Epidermal melanocyte (primary cell): Measurements from ENCODE around the gene B4GALNT3.

Source experiments
- DNase-seq: peaks from one replicate; pipeline ENCODE4 v3.0.0; 2011; ENCODE audit warnings: low spot score; ENCODE audit not compliant: insufficient read length

Gene B4GALNT3

GRCh38 chr12:467591-467990 lies 7.9 kb downstream of the B4GALNT3 start:
- DNase-seq: no peak

DNA sequence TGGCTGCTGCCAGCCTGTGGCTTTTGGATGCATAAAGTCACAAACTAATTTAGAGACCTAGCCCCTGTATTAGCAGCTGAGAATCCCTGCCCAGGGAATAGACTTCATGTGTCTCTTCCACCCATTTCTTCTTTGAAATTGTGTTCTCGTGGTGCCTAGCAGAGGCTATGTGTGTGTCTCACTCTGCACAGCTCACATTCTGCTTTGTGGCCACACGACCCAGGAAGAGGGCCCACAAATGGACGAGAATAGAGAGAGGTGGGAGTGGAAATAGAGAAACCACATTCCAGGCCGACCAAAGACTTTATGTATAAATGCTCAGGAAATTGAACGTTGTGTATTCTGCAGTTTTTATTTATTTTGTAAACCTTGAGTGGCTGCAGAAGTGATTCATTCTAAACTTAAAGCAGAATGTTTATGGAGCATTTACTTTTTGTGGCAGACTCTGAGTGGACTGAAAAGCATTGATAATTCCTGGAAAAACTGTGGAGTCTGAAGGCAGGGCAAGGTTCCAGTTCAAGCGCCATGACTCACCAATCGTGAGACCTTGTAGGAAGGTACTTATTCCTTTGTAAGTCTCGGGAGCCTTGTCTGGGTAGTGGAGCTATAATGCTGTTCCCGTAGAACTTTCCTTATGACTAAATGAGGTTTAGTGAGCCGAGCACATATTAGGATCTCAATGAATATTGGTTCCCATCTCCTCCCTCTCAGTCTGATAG lies 9.1 kb downstream of the B4GALNT3 start:
- no peak for DNase-seq

- DNase-seq: no peak
Observed at GRCh38 chr12:470133-470532, 10.4 kb downstream of the B4GALNT3 start.

GRCh38 chr12:473198-473597 lies 13.5 kb downstream of the B4GALNT3 start:
- no peak for DNase-seq

DNA sequence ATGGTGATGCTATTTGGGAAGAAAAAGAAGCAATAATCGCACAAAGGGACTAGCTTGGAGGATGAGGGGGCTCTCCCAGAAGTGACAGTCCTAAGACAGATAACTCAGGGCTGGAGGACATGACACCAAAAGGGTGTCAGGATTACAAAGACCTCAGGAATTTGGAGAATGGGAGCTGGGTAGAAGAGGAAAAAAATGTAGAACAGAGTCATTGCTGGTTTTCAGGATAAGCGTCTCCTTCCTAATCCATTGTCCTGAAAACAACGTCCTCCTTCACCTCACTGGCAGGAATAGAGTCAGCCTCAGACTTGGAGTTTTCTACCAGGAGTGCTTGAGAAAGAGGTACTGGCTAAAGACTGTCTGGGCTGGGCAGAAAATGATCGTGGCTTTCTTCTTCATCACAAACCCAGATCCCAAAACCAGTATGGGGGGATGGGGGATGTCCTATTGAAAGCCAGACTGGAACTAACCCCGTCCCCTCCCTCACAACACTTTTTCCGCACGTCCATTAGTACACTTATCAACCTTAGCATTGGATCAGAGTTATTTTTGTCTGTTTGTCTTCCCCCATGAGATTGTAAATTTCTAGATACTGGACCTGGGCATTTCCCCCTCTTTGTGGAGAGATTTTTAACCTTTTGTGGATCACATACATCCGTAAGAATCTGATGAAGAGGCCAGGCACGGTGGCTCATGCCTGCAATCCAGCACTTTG lies 14.3 kb downstream of the B4GALNT3 start:
- DNase-seq: no peak

- no peak for DNase-seq
Observed at GRCh38 chr12:475286-475685, 15.5 kb downstream of the B4GALNT3 start.

DNA sequence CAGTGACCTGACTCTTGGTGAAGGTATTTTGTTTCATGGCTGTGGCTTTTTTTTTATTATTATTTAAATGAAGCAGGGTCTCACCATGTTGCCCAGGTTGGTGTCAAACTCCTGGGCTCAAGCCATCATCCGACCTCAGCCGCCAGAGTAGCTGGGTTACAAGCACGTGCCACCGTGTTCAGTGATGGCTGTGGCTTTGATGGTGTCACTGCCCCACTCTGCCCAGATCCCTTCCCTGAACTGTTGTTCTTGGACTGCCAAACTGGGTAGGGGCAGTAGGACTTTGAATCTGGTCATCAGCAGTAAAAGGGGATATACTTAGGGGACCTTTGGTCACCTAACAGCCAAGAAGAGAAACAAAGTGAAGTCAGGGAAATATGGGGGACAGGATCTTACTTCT lies 19.4 kb downstream of the B4GALNT3 start:
- no peak for DNase-seq

DNA sequence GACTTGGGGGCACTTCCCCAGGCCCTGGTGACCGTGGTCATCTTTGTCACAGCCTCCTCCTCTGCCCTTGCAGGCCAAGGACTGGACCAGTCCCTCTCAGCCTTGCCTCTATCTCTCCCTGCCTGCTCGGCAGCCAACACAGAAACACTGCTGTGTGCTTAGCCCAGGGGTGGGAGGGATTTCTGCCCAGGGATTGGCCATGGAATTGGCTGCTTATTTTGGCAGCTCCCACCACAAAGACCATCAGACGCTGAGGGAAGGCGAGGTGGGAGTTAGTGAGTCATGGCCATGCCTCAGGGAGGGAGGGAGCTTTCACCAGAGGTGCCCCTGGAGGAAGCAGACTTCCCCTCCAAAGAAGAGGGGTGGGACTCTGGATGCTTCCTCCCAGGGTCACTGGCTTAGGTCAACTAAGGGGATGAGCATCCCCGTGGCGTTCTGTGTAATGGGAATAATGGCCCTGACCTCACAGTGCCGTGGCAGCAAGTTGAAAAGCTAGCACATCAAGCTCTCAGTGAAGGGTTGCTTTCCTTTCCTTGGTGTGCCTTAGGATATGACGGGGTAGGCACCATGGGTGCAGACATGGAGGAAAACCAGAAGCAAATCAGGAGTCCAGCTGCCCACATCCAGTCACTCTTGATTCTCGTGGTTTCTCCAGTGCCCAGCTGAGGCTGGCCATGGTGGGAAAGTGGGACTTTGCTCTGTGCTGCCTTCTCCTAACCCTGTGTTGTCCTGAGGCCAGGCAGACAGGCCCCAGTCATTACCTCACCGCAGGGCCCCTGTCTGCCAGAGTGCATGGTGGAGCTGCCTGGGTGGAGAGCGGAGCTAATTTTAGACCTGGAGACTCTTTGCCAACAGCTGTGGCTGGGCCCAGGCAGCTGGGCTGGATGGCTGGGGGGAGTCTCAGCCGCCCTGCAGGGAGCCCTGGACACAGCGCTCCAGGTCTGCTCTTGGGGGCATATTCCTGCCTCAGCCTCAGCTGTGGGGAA lies 21.4 kb downstream of the B4GALNT3 start:
- DNase-seq: no peak

GRCh38 chr12:482061-482460 lies 22.3 kb downstream of the B4GALNT3 start:
- no peak for DNase-seq

- DNase-seq: no peak
Observed at GRCh38 chr12:484096-484495, 24.4 kb downstream of the B4GALNT3 start.

- DNase-seq: no peak
Observed at GRCh38 chr12:490260-490659, 30.5 kb downstream of the B4GALNT3 start.

- no peak for DNase-seq
Observed at GRCh38 chr12:495466-495865, 35.7 kb downstream of the B4GALNT3 start.

GRCh38 chr12:496736-497135 lies 37.0 kb downstream of the B4GALNT3 start:
- no peak for DNase-seq

- DNase-seq: no peak
Observed at GRCh38 chr12:497501-498160, 37.9 kb downstream of the B4GALNT3 start.

- DNase-seq: no peak
Observed at GRCh38 chr12:499837-500458, 40.2 kb downstream of the B4GALNT3 start.

- DNase-seq: no peak
Observed at GRCh38 chr12:501722-502447, 42.1 kb downstream of the B4GALNT3 start.

DNA sequence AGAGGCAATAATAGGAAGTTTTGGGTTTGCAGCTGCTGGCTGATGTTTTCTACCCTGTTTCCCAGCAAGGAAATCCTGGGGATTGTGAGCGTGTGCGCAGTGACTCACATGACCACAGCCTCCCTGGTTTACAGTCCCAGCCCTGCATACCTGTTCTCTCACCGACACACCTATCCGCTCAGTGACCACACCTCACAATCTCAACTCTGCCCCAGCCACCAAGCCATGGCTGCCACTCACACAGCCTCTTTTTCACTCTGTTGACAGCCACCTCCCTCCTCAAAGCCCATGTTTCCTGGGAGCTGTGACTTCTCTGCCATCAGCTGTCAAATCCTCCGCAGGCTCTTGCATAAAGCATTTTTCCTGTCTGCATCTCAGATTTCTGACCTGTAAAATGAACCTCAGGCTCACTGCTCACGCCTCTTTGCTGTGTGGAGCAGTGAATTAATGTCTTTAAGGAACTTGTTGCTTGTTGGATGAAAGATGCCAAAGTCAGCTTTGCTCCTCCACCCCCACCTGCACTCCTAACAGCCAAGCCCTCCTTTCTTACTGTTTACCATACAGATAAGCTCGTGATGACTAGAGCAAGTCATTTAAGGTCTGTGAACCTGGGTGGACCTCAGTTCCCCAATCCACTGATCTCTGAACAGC lies 43.5 kb downstream of the B4GALNT3 start:
- no peak for DNase-seq

DNA sequence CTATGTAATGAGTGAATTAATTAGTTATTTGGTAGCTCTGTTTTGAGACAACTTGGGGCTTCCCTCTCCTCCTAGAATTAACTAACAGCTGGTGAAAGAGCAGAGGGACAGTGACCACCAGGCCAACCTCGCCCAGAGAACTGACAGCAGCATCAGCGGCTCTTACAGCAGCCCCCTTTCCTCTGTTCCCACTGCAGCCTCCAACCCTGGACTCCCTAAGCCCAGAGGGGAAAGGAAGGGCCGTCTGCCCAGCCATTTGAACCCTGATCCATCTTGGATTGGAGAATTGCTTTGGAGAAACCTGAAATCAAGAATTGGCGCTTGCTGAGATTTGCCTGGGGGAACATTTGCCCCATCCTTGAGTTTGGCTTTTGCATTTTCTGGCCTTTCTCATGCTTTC lies 45.5 kb downstream of the B4GALNT3 start:
- no peak for DNase-seq

DNA sequence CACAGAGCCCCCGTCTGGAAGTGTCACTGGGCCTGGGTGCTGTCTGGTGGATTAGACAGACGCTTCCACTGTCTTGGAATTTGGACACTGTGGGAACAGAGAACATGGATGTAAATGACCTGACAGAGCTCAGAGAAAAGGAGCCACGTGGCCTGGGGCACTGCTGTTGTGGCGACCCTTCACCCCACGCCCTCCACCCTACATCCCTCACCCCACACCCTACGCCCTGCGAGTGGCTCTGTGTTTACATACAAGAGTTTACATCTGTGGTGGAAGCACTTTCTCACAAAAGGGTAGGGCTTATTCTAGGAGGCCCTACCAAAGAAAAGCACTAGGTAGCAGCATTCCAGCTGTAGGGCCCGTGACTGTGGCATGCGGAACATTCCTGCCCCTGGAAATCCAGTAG lies 47.7 kb downstream of the B4GALNT3 start:
- no peak for DNase-seq

GRCh38 chr12:508145-508544 lies 48.4 kb downstream of the B4GALNT3 start:
- no peak for DNase-seq
